AG09319 (cell line): ENCODE results near the gene LYPD1.

Experiments used
- DNase-seq: peaks from one replicate; pipeline ENCODE4 v3.0.0-alpha.2; 2010; ENCODE audit warnings: low read depth; ENCODE audit errors: extremely low read depth
- CTCF ChIP-seq: IDR thresholded peaks from 2 replicates; pipeline ENCODE4 v1.5.1; 2011; ENCODE audit warnings: low read depth, mild to moderate bottlenecking, inconsistent platforms, low read length, moderate library complexity

LYPD1 gene

GRCh38 chr2:132677661-132678060 is 7.7 kb upstream of the LYPD1 start:
- TF ChIP-seq CTCF: no peak
- no peak for DNase-seq

GRCh38 chr2:132676999-132677398 is 7.0 kb upstream of the LYPD1 start:
- no peak for DNase-seq
- TF ChIP-seq CTCF: no peak; the same call in none of the 2 replicates

- TF ChIP-seq CTCF: no peak
Measured at GRCh38 chr2:132671151-132671835, 1.3 kb upstream of the LYPD1 start.

GRCh38 chr2:132670496-132671150 is 618 bp upstream of the LYPD1 start:
- no peak; the same call in 1 of the 2 replicates for TF ChIP-seq CTCF
- no peak for DNase-seq

More at GRCh38 chr2:132671151-132671835, 1.3 kb upstream of the LYPD1 start:
- DNase-seq: peak; percentile 38

GRCh38 chr2:132668987-132669907 is 758 bp downstream of the LYPD1 start:
- TF ChIP-seq CTCF: no peak; the same call in 1 of the 2 replicates
- no peak for DNase-seq

GRCh38 chr2:132668189-132668823 is 1.7 kb downstream of the LYPD1 start:
- no peak for DNase-seq
- TF ChIP-seq CTCF: no peak
